PC-9 (cell line): ENCODE measurements around the gene PARD6B. TPM values are rescaled to one million over a fixed set of nuclear protein-coding genes. Genes with fewer than 3 reads are reported as not detected.
"Not testable (repeated sequence)": the region's sequence is repeated elsewhere in the genome, so short reads cannot be mapped to it uniquely, and the experiment has no call there.

Experiments used
- BruUV-seq: library from RNA; stranded (reverse); fragments of 400-500 nt; replicated peaks from 2 replicates; lab custom pipeline; 2021; lab: Mats Ljungman, UMichigan
- CTCF ChIA-PET: fragments of 300-600 bp; sonication (Branson Sonifier 250); formaldehyde crosslinking; loops from one replicate; lab custom pipeline; 2022; ENCODE audit warnings: antibody characterized with exemption; lab: Charles Lee
- POLR2A ChIA-PET: fragments of 300-600 bp; sonication (Branson Sonifier 250); formaldehyde crosslinking; loops from one replicate; lab custom pipeline; 2022; ENCODE audit warnings: antibody characterized with exemption; ENCODE audit not compliant: unreplicated experiment; lab: Charles Lee
- DNase-seq, 2 experiments: peaks; one replicate each; pipeline versions ENCODE4 v3.0.0 to v3.0.0-alpha.2; 2015 to 2022; ENCODE audit warnings: mixed read lengths in 1 of 2
- H2AFZ ChIP-seq: fragments of 200-600 bp; sonication (generic); 2 replicates; pipeline ENCODE4 v1.8.1; 2017; ENCODE audit warnings: antibody characterized with exemption
- H3F3A ChIP-seq: fragments of 200-600 bp; sonication (generic); 2 replicates; pipeline ENCODE4 v1.8.1; 2017; ENCODE audit warnings: antibody characterized with exemption, mild to moderate bottlenecking, low read depth; ENCODE audit not compliant: insufficient read depth
- H3K27ac ChIP-seq: fragments of 200-600 bp; sonication (generic); 2 replicates; pipeline ENCODE4 v1.6.1; 2016; ENCODE audit warnings: mixed run types
- H3K27me3 ChIP-seq: fragments of 200-600 bp; sonication (generic); 2 replicates; pipeline ENCODE4 v1.6.1; 2016; ENCODE audit warnings: low read depth, mixed run types; ENCODE audit not compliant: insufficient read depth
- H3K36me3 ChIP-seq: fragments of 200-600 bp; sonication (generic); 2 replicates; pipeline ENCODE4 v1.6.1; 2016; ENCODE audit warnings: low read depth, mixed run types
- H3K4me1 ChIP-seq: fragments of 200-600 bp; sonication (generic); replicated peaks from 2 replicates; pipeline ENCODE4 v1.6.1; 2016; ENCODE audit warnings: mixed run types; ENCODE audit not compliant: insufficient read depth
- H3K4me2 ChIP-seq: fragments of 200-600 bp; sonication (generic); 2 replicates; pipeline ENCODE4 v1.6.1; 2017; ENCODE audit warnings: mixed run types
- H3K4me3 ChIP-seq: fragments of 200-600 bp; sonication (generic); 2 replicates; pipeline ENCODE4 v1.6.1; 2016; ENCODE audit warnings: mixed run types
- H3K79me2 ChIP-seq: fragments of 200-600 bp; sonication (generic); 2 replicates; pipeline ENCODE4 v1.6.1; 2017; ENCODE audit warnings: low read depth, mixed run types
- H3K9me2 ChIP-seq: fragments of 200-600 bp; sonication (generic); 2 replicates; pipeline ENCODE4 v1.8.1; 2017; ENCODE audit warnings: mild to moderate bottlenecking; ENCODE audit not compliant: insufficient read depth
- H3K9me3 ChIP-seq: fragments of 200-600 bp; sonication (generic); 2 replicates; pipeline ENCODE4 v1.8.1; 2016; ENCODE audit warnings: low read depth; ENCODE audit not compliant: insufficient read depth
- H4K20me1 ChIP-seq: fragments of 200-600 bp; sonication (generic); 2 replicates; pipeline ENCODE4 v1.8.1; 2017; ENCODE audit not compliant: insufficient read depth
- CTCF ChIP-seq: fragments of 200-600 bp; sonication (generic); conservative IDR thresholded peaks from 2 replicates; pipeline ENCODE4 v1.6.1; 2017; ENCODE audit warnings: mixed run types, antibody characterized with exemption, mild to moderate bottlenecking, moderate library complexity
- EZH2 ChIP-seq: fragments of 200-600 bp; sonication (generic); IDR thresholded peaks from 2 replicates; pipeline ENCODE4 v1.8.0; 2017; ENCODE audit warnings: antibody characterized with exemption, low read depth
- intact Hi-C: fragments of 100-400 bp; cut with micrococcal nuclease; formaldehyde crosslinking; loops from one replicate; pipeline ENCODE4 v1.10.0; 2022; ENCODE audit not compliant: unreplicated experiment
- total RNA-seq: library from RNA; stranded (reverse); gene quantifications from 2 replicates; pipeline ENCODE4 v1.2.3, GENCODE V29; 2021

Gene PARD6B
- total RNA-seq, 1 experiment from 2014 or later = 52.2 TPM

GRCh38 chr20:50699688-50700087 is 31.7 kb upstream of the PARD6B start:
- peaks cover 6% of the 10 kb centered on the region; the same call in 1 of the 2 replicates for H3F3A ChIP-seq
- H3K4me2 ChIP-seq = no peak overlapping the region
- intact Hi-C loops = no loop called here
- no peak overlapping the region for H3K4me3 ChIP-seq
- no peaks in the 10 kb centered on the region for H3K27me3 ChIP-seq
- H3K79me2 ChIP-seq = no peaks in the 10 kb centered on the region
- H3K36me3 ChIP-seq = no peaks in the 10 kb centered on the region
- H4K20me1 ChIP-seq = no peaks in the 10 kb centered on the region
- H3K9me2 ChIP-seq = no peaks in the 10 kb centered on the region
- no peak overlapping the region for H3K27ac ChIP-seq
- H2AFZ ChIP-seq = no peak overlapping the region
- H3K4me1 ChIP-seq = peaks cover 2% of the 10 kb centered on the region; the same call in 1 of the 2 replicates
- BruUV-seq = no TSS peak
- H3K9me3 ChIP-seq = no peaks in the 10 kb centered on the region
- no peak for DNase-seq
- TF ChIP-seq CTCF = no peak
- no peak for TF ChIP-seq EZH2
- CTCF ChIA-PET = no interaction called here
- POLR2A ChIA-PET = no interaction called here

- Histone ChIP-seq H4K20me1 (no peaks in the 10 kb centered on the region), H3K4me1 (peaks cover 6% of the 10 kb centered on the region; the same call in 1 of the 2 replicates), H3K4me2 (no peak overlapping the region), H3K27me3 (no peaks in the 10 kb centered on the region), H2AFZ (no peak overlapping the region), H3K9me3 (no peaks in the 10 kb centered on the region), H3K4me3 (no peak overlapping the region), H3K79me2 (no peaks in the 10 kb centered on the region), H3K36me3 (no peaks in the 10 kb centered on the region), H3K27ac (no peak overlapping the region), H3F3A (no peaks in the 10 kb centered on the region; the same call in none of the 2 replicates), H3K9me2 (no peaks in the 10 kb centered on the region)
- intact Hi-C loops = no loop called here
- TF ChIP-seq CTCF (no peak), EZH2 (no peak)
- POLR2A ChIA-PET = no interaction called here
- no peak for DNase-seq
- CTCF ChIA-PET = interaction anchor here (0.5 to 0.7 kb wide), 2 partner anchors 8 to 92 kb away, joined by 3 read pairs; no protein-coding TSS in a partner anchor
- no TSS peak for BruUV-seq
These were observed 30.1 kb upstream of the PARD6B start for GRCh38 chr20:50701041-50701963.

GRCh38 chr20:50703651-50704438 is 27.5 kb upstream of the PARD6B start:
- H3K4me3 ChIP-seq, H3K36me3 ChIP-seq, H3K9me3 ChIP-seq, H3K4me2 ChIP-seq, BruUV-seq, H3K9me2 ChIP-seq, H3K27me3 ChIP-seq, intact Hi-C loops, H4K20me1 ChIP-seq, CTCF ChIA-PET, DNase-seq, H3F3A ChIP-seq, H3K79me2 ChIP-seq, H3K27ac ChIP-seq, H2AFZ ChIP-seq: not testable (repeated sequence)
- peaks cover 18% of the 10 kb centered on the region for H3K4me1 ChIP-seq
- POLR2A ChIA-PET = interaction anchor here (0.6 kb wide), 2 partner anchors 14 to 70 kb away, joined by 5 to 16 read pairs; no protein-coding TSS in a partner anchor
